KMS-11 (cell line): ENCODE measurements around the gene CSF1R.

ENCODE experiments used
- H2AFZ ChIP-seq: fragments of 200-600 bp; sonication (generic); 2 replicates; pipeline ENCODE4 v1.6.1; 2016; ENCODE audit warnings: antibody characterized with exemption, mixed run types, low read depth
- H3K27ac ChIP-seq: fragments of 200-600 bp; sonication (generic); 2 replicates; pipeline ENCODE4 v1.6.1; 2016; ENCODE audit warnings: mild to moderate bottlenecking, mixed run types
- H3K27me3 ChIP-seq: fragments of 200-600 bp; sonication (generic); 2 replicates; pipeline ENCODE4 v1.6.1; 2017; ENCODE audit warnings: mild to moderate bottlenecking, low read depth, mixed run types, moderate library complexity; ENCODE audit not compliant: insufficient read depth
- H3K36me3 ChIP-seq: fragments of 200-600 bp; sonication (generic); 2 replicates; pipeline ENCODE4 v1.6.1; 2017; ENCODE audit warnings: mild to moderate bottlenecking, mixed run types; ENCODE audit not compliant: insufficient read depth
- H3K4me1 ChIP-seq: fragments of 200-600 bp; sonication (generic); 2 replicates; pipeline ENCODE4 v1.6.1; 2016; ENCODE audit warnings: mild to moderate bottlenecking, low read depth, mixed run types; ENCODE audit not compliant: poor library complexity, severe bottlenecking
- H3K4me2 ChIP-seq: fragments of 200-600 bp; sonication (generic); 2 replicates; pipeline ENCODE4 v1.7.0; 2016; ENCODE audit warnings: mild to moderate bottlenecking, mixed run types
- H3K4me3 ChIP-seq: fragments of 200-600 bp; sonication (generic); IDR thresholded peaks from 2 replicates; pipeline ENCODE4 v1.6.1; 2017; ENCODE audit warnings: low read depth, low read length, mixed read lengths; ENCODE audit not compliant: insufficient read depth
- H3K79me2 ChIP-seq: fragments of 200-600 bp; sonication (generic); 2 replicates; pipeline ENCODE4 v1.6.1; 2016; ENCODE audit warnings: low read depth, mixed run types; ENCODE audit not compliant: insufficient read depth
- H3K9ac ChIP-seq: fragments of 200-600 bp; sonication (generic); 2 replicates; pipeline ENCODE4 v1.6.1; 2016; ENCODE audit warnings: mild to moderate bottlenecking, mixed run types
- H4K20me1 ChIP-seq: fragments of 200-600 bp; sonication (generic); 2 replicates; pipeline ENCODE4 v1.6.1; 2016; ENCODE audit warnings: mild to moderate bottlenecking, mixed run types; ENCODE audit not compliant: insufficient read depth
- TF ChIP-seq, protein P1 (sequence below): fragments of 200-600 bp; sonication (generic); conservative IDR thresholded peaks from 2 replicates; pipeline ENCODE4 v1.6.1; 2017; ENCODE audit warnings: low read depth, mild to moderate bottlenecking, antibody characterized with exemption, low read length, moderate library complexity, mixed read lengths

The CSF1R gene

DNA sequence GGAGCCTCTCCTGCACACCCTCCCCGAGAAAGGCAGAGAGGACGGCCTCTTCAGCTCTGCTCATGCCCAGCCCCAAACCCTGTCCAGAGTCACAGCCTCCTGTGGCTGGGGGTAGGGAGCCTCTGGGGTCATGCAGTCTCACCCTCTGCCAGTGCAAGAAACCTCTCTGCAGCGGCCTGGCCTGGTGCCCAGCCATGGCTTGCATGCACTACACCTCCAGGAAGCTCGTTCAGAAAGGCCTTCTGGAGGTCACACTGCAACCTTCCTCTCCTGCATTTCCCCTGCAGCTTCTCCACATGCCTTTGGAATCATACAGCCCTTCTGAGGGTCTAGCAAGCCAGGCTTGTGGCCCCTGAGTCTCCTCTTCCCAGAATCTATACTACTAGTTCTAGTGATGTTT, 17.9 kb downstream of the CSF1R start:
- Histone ChIP-seq H3K4me3 (no peak overlapping the region), H3K9ac (no peak overlapping the region), H3K27ac (no peak overlapping the region), H4K20me1 (no peaks in the 10 kb centered on the region), H3K36me3 (no peaks in the 10 kb centered on the region), H3K4me1 (no peaks in the 10 kb centered on the region), H3K4me2 (no peak overlapping the region), H2AFZ (no peak overlapping the region), H3K27me3 (no peaks in the 10 kb centered on the region), H3K79me2 (no peaks in the 10 kb centered on the region)
- TF ChIP-seq, protein P1, sequence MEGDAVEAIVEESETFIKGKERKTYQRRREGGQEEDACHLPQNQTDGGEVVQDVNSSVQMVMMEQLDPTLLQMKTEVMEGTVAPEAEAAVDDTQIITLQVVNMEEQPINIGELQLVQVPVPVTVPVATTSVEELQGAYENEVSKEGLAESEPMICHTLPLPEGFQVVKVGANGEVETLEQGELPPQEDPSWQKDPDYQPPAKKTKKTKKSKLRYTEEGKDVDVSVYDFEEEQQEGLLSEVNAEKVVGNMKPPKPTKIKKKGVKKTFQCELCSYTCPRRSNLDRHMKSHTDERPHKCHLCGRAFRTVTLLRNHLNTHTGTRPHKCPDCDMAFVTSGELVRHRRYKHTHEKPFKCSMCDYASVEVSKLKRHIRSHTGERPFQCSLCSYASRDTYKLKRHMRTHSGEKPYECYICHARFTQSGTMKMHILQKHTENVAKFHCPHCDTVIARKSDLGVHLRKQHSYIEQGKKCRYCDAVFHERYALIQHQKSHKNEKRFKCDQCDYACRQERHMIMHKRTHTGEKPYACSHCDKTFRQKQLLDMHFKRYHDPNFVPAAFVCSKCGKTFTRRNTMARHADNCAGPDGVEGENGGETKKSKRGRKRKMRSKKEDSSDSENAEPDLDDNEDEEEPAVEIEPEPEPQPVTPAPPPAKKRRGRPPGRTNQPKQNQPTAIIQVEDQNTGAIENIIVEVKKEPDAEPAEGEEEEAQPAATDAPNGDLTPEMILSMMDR = no peak

DNA sequence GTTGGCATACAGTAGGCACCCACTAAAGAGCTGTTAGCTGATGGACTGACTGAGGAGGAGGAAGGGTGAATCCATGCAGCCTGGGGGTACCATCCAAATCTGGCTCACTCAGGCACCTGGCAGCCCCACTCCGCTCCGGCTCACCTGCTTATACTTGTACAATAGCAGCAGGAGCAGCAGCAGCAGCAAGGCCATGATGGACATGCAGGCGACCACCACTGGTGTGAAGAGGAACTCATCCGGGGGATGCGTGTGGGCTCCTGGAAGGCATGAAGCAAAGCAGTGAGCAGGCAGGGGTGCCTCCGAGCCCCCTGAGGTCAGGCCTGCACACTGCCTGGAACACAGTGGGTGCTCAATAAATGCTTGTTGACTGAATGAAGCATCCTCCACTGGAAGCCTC, 18.3 kb downstream of the CSF1R start:
- Histone ChIP-seq H3K27me3 (no peaks in the 10 kb centered on the region), H3K9ac (no peak overlapping the region), H3K4me2 (no peak overlapping the region), H3K4me1 (no peaks in the 10 kb centered on the region), H3K79me2 (no peaks in the 10 kb centered on the region), H3K27ac (no peak overlapping the region), H2AFZ (no peak overlapping the region), H3K4me3 (no peak overlapping the region), H4K20me1 (no peaks in the 10 kb centered on the region), H3K36me3 (no peaks in the 10 kb centered on the region)
- TF ChIP-seq, protein P1 = no peak

DNA sequence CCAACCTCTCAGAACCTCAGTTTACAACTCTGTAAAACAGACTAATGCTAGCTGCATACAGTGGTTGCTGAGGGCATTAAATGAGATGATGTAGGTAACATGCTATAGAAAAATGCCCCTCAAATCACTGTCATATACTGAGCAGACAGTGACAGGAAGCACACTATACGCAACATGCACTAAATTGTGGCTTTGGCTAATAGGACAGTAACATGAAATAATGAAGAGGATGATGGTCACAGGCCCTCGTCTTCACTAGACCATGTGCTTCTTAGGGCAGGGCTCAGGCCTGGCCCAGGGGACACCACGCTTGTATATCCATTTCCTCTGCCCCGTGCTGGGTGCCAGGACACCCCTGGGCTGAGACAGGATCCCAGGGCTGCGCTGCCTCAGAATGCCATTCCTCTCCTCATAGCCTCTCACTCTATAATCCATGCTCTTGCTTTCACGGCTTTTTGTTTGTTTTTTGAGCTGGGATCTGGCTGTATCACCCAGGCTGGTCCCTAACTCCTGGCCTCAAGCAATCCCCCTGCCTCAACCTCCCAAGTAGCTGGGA, 18.9 kb downstream of the CSF1R start:
- H4K20me1 ChIP-seq = no peaks in the 10 kb centered on the region
- no peaks in the 10 kb centered on the region for H3K79me2 ChIP-seq
- TF ChIP-seq, protein P1 = no peak
- no peak overlapping the region for H2AFZ ChIP-seq
- H3K9ac ChIP-seq = no peak overlapping the region
- no peak overlapping the region for H3K4me2 ChIP-seq
- H3K36me3 ChIP-seq = no peaks in the 10 kb centered on the region
- no peak overlapping the region for H3K27ac ChIP-seq
- no peak overlapping the region for H3K4me3 ChIP-seq
- H3K4me1 ChIP-seq = no peaks in the 10 kb centered on the region
- no peaks in the 10 kb centered on the region for H3K27me3 ChIP-seq

DNA sequence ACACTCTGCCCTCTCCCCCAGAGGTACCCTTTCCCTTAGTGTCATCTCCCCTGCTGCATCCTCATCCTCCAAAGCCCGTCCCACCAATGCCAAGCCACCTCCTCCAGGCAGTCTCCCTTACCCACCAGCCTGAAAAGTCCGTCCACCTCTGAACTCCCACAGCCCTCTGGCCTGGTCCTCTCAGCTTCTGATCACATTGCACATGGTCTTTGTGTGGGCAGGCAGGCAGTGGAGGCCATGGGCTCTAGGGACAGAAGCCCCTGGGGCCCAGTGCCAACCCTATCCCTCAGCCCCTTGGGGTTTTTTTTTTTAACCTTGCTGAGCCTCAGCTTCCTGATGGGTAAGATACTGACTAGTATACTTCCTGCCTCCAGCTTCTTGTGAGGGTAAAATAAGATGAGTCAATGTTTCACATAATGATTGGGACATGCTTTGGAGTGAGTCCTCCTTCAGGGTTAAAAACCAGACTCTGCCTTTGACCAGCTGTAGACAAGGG, 19.4 kb downstream of the CSF1R start:
- Histone ChIP-seq H3K4me2 (no peak overlapping the region), H3K9ac (no peak overlapping the region)

More for the DNA sequence above, 19.4 kb downstream of the CSF1R start:
- Histone ChIP-seq H3K4me1 (no peaks in the 10 kb centered on the region), H3K36me3 (no peaks in the 10 kb centered on the region), H4K20me1 (no peaks in the 10 kb centered on the region), H3K27ac (no peak overlapping the region), H3K4me3 (no peak overlapping the region), H3K27me3 (no peaks in the 10 kb centered on the region), H3K79me2 (no peaks in the 10 kb centered on the region), H2AFZ (no peak overlapping the region)
- TF ChIP-seq, protein P1 = no peak
